ENCODE measurements around the gene GCA.
A peak's percentile ranks its signal among the peaks of the same experiment; 100 is the strongest.

GCA gene

GRCh38 chr2:162342841-162343240 is 1.1 kb upstream of the GCA start:
- TF ChIP-seq CTCF (IDR thresholded peaks at IDR 0.05; ENCODE audit: low read length, missing control alignments), result no peak
- no peak overlapping the region for H3K4me3 ChIP-seq (replicated peaks; ENCODE audit: low read depth, low read length)
- DNase-seq (ENCODE audit: low read depth), result no peak

- no peak for TF ChIP-seq CTCF (IDR thresholded peaks at IDR 0.05; ENCODE audit: low read length, missing control alignments)
- no peak for DNase-seq (ENCODE audit: low read depth)
- peak overlapping the region; percentile 69 for H3K4me3 ChIP-seq (replicated peaks; ENCODE audit: low read depth, low read length)
These were observed 474 bp upstream of the GCA start for GRCh38 chr2:162343492-162343823.

- peak; percentile 3 for DNase-seq (ENCODE audit: low read depth)
- H3K4me3 ChIP-seq (replicated peaks; ENCODE audit: low read depth, low read length), result peak overlapping the region; percentile 69
- TF ChIP-seq CTCF (IDR thresholded peaks at IDR 0.05; ENCODE audit: low read length, missing control alignments), result no peak
These were observed 652 bp downstream of the GCA start for GRCh38 chr2:162344617-162344950.

GRCh38 chr2:162365392-162365791 is 21.5 kb downstream of the GCA start:
- TF ChIP-seq CTCF (IDR thresholded peaks at IDR 0.05; ENCODE audit: low read length, missing control alignments), result no peak
- no peak overlapping the region for H3K4me3 ChIP-seq (replicated peaks; ENCODE audit: low read depth, low read length)
- peak; percentile 8 for DNase-seq (ENCODE audit: low read depth)

- no peak overlapping the region for H3K4me3 ChIP-seq (replicated peaks; ENCODE audit: low read depth, low read length)
- TF ChIP-seq CTCF (IDR thresholded peaks at IDR 0.05; ENCODE audit: low read length, missing control alignments), result no peak
- DNase-seq (ENCODE audit: low read depth), result no peak
These were observed 24.6 kb downstream of the GCA start for GRCh38 chr2:162368494-162368893.

- TF ChIP-seq CTCF (IDR thresholded peaks at IDR 0.05; ENCODE audit: low read length, missing control alignments), result no peak
- DNase-seq (ENCODE audit: low read depth), result no peak
These were observed 25.6 kb downstream of the GCA start for GRCh38 chr2:162369551-162369950.

GRCh38 chr2:162370931-162371330 is 27.0 kb downstream of the GCA start:
- peak; percentile 3 for DNase-seq (ENCODE audit: low read depth)
- no peak overlapping the region for H3K4me3 ChIP-seq (replicated peaks; ENCODE audit: low read depth, low read length)
- no peak for TF ChIP-seq CTCF (IDR thresholded peaks at IDR 0.05; ENCODE audit: low read length, missing control alignments)

More at GRCh38 chr2:162369551-162369950, 25.6 kb downstream of the GCA start:
- no peak overlapping the region for H3K4me3 ChIP-seq (replicated peaks; ENCODE audit: low read depth, low read length)

All from fibroblast of pulmonary artery (primary cell).